CD4-positive, alpha-beta memory T cell (primary cell): ENCODE data around the gene WNT2B. TPM values are rescaled to one million over a fixed set of nuclear protein-coding genes. Genes with fewer than 3 reads are reported as not detected.
"Not testable (repeated sequence)": the region's sequence is repeated elsewhere in the genome, so short reads cannot be mapped to it uniquely, and the experiment has no call there.

Experiments used
- CTCF ChIA-PET: fragments of 350-600 bp; sonication (Branson Sonifier 250); formaldehyde crosslinking; loops from one replicate; lab custom pipeline; 2021; ENCODE audit warnings: inconsistent platforms; ENCODE audit not compliant: partially characterized antibody; lab: Charles Lee
- POLR2A ChIA-PET: fragments of 350-600 bp; sonication (Branson Sonifier 250); formaldehyde crosslinking; loops from one replicate; lab custom pipeline; 2021; ENCODE audit not compliant: partially characterized antibody; lab: Charles Lee
- DNase-seq, 5 donors: peaks; one replicate each; pipeline versions ENCODE4 v3.0.0 to v3.0.0-alpha.2; 2020 to 2022; ENCODE audit warnings: mixed read lengths in 1 of 5
- H3K27ac ChIP-seq: one replicate; pipeline ENCODE4 v1.7.0; 2013; ENCODE audit warnings: low read depth, low read length
- H3K27me3 ChIP-seq: 2 replicates; pipeline ENCODE4 v1.7.0; 2013; ENCODE audit warnings: mild to moderate bottlenecking, low read length, moderate library complexity; ENCODE audit not compliant: insufficient read depth
- H3K36me3 ChIP-seq: 2 replicates; pipeline ENCODE4 v1.7.0; 2013; ENCODE audit warnings: mild to moderate bottlenecking, low read length, moderate library complexity; ENCODE audit not compliant: insufficient read depth
- H3K4me1 ChIP-seq: 2 replicates; pipeline ENCODE4 v1.7.0; 2013; ENCODE audit warnings: mild to moderate bottlenecking, low read length, moderate library complexity; ENCODE audit not compliant: insufficient read depth
- H3K4me3 ChIP-seq, 2 donors: one replicate each; pipeline ENCODE4 v1.7.0; 2013; ENCODE audit warnings: low read length in 2 of 2, mild to moderate bottlenecking in 1 of 2
- H3K9me3 ChIP-seq, 2 donors: one replicate each; pipeline ENCODE4 v1.7.0; 2013; ENCODE audit warnings: low read length in 2 of 2, control low read depth in 1 of 2; ENCODE audit not compliant: control insufficient read depth in 1 of 2
- H3K27ac Mint-ChIP-seq, 7 donors: one replicate each; pipeline ENCODE4 v1.8.0; 2020 to 2021; ENCODE audit warnings: mixed read lengths in 7 of 7, mild to moderate bottlenecking in 6 of 7, inconsistent platforms in 3 of 7, moderate library complexity in 3 of 7
- H3K27me3 Mint-ChIP-seq, 2 donors: one replicate each; pipeline ENCODE4 v1.8.0; 2020 to 2021; ENCODE audit warnings: mixed read lengths in 2 of 2
- H3K36me3 Mint-ChIP-seq, 2 donors: one replicate each; pipeline ENCODE4 v1.8.0; 2020 to 2021; ENCODE audit warnings: mixed read lengths in 2 of 2, inconsistent platforms in 1 of 2, mild to moderate bottlenecking in 1 of 2
- H3K4me1 Mint-ChIP-seq, 4 donors: one replicate each; pipeline ENCODE4 v1.8.0; 2020 to 2021; ENCODE audit warnings: mixed read lengths in 4 of 4, mild to moderate bottlenecking in 1 of 4
- H3K4me3 Mint-ChIP-seq, 8 donors: one replicate each; pipeline ENCODE4 v1.8.0; 2020 to 2021; ENCODE audit warnings: mixed read lengths in 8 of 8, mild to moderate bottlenecking in 7 of 8, moderate library complexity in 6 of 8, inconsistent platforms in 3 of 8
- H3K9me3 Mint-ChIP-seq, 8 donors: one replicate each; pipeline ENCODE4 v1.8.0; 2020 to 2021; ENCODE audit warnings: mixed read lengths in 8 of 8, mild to moderate bottlenecking in 5 of 8, inconsistent platforms in 3 of 8, moderate library complexity in 1 of 8
- intact Hi-C: fragments of 100-400 bp; cut with micrococcal nuclease; formaldehyde crosslinking; loops from one replicate; pipeline ENCODE4 v1.15.1; 2023
- polyA plus RNA-seq, 2 donors: library from polyadenylated mRNA; unstranded; fragments of 300-500 nt; fragmentation: Illumina TruSeq; gene quantifications; one replicate each; pipeline ENCODE4 v1.2.3, GENCODE V29; 2021
- total RNA-seq, 2 experiments: library from RNA; stranded (reverse); gene quantifications; one replicate each; pipeline ENCODE4 v1.2.3, GENCODE V29; 2021

Gene WNT2B
- total and polyA plus RNA-seq, 4 experiments from 2014 or later, result 0.21 to 0.91 (median 0.46) TPM

DNA sequence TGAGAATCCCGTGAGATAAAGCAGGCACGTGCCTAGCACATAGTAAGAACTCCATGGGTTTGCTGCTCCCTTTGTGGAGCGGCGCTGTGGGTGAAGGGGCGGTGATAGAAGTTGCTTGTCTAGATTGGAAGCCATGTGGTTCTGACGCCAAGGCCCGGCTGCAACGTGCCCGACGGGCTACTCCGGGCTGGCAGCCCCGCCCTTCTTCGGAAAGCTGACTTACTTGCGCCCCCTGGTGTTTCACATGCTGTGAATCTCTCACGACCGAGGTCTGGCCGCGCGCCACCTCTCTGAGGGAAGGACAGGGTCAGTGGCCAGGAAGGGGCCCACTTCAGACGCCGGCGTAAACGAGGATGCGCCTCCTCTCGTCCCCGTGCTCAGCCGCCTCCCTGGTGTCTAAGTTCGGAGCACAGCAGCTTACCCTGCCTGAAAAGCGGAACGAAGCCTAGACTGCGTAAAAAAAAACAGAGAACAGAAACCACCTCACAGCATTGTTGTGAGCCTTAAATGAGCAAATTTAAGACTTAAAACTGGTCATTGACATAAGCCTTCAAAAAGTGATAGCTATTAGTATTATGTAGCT lies 42.6 kb upstream of the WNT2B start:
- H3K27ac ChIP-seq, result no peak overlapping the region
- peak; percentile 79 to 82 (median 80) for DNase-seq
- peak overlapping the region in 5 of 7 donors; percentile 16 to 85 (median 51) for H3K27ac Mint-ChIP-seq
- ChIA-PET POLR2A (interaction anchor here (0.8 kb wide), 1 partner anchor 76 kb away, joined by 3 read pairs; no protein-coding TSS in a partner anchor), CTCF (interaction anchor here (0.6 to 9.0 kb wide), 24 partner anchors 9 to 404 kb away, joined by 3 to 203 read pairs (median 4); partner anchors contain the start of genes MOV10 and PPM1J)
- peak overlapping the region in 1 of 2 donors; percentile 43 for H3K4me3 ChIP-seq
- H3K9me3 Mint-ChIP-seq, result no peaks in the 10 kb centered on the region
- H3K36me3 ChIP-seq, result no peaks in the 10 kb centered on the region
- no peaks in the 10 kb centered on the region for H3K36me3 Mint-ChIP-seq
- intact Hi-C loops, result loop anchor here (1.0 kb wide), 3 partner anchors 70 to 148 kb away; partner anchors contain the start of gene CTTNBP2NL
- peaks cover 10% of the 10 kb centered on the region for H3K4me1 ChIP-seq
- peaks cover 4 to 12% (median 9%) of the 10 kb centered on the region in 4 donors for H3K4me1 Mint-ChIP-seq
- no peaks in the 10 kb centered on the region for H3K9me3 ChIP-seq
- H3K27me3 Mint-ChIP-seq, result peaks cover 8 to 10% of the 10 kb centered on the region in 2 donors
- H3K4me3 Mint-ChIP-seq, result peak overlapping the region; percentile 74 to 91 (median 84)
- H3K27me3 ChIP-seq, result no peaks in the 10 kb centered on the region

- H3K27ac ChIP-seq, H3K36me3 ChIP-seq, H3K4me3 Mint-ChIP-seq, POLR2A ChIA-PET, H3K9me3 Mint-ChIP-seq, H3K27ac Mint-ChIP-seq, H3K9me3 ChIP-seq, DNase-seq, intact Hi-C loops, H3K4me1 ChIP-seq, H3K27me3 ChIP-seq, H3K36me3 Mint-ChIP-seq, H3K4me3 ChIP-seq: not testable (repeated sequence)
- CTCF ChIA-PET, result interaction anchor here (0.6 to 9.0 kb wide), 2 partner anchors 27 to 79 kb away, joined by 4 to 203 read pairs; no protein-coding TSS in a partner anchor
- Mint-ChIP-seq H3K27me3 (peaks cover 24 to 27% of the 10 kb centered on the region in 2 donors), H3K4me1 (peaks cover 4 to 12% (median 9%) of the 10 kb centered on the region in 4 donors)
Measured at GRCh38 chr1:112470324-112470723, 38.4 kb upstream of the WNT2B start.

DNA sequence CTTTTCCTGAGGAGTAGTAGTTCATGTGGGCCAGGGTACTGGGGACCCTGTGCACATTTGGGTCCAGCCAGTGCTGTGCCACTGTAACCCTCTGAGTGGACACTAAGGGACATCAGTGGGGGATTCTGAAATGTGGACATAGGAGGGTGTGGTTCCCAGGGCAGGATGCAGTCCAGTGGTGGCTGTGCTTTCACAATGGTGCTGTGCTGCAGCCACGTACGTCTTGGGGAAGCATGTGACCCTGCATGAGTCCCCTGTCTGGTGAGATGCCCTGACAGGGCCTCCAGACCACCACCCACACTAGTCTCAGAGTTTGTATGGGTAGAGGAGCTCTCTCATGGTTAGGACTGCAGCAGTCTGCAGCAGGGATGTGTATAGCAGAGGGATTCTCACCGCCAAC lies 37.8 kb upstream of the WNT2B start:
- Histone ChIP-seq H3K9me3 (no peaks in the 10 kb centered on the region), H3K4me3 (no peak overlapping the region), H3K36me3 (no peaks in the 10 kb centered on the region), H3K27me3 (no peaks in the 10 kb centered on the region), H3K4me1 (peaks cover 7% of the 10 kb centered on the region), H3K27ac (no peak overlapping the region)
- no peak for DNase-seq
- H3K27ac Mint-ChIP-seq, result no peak overlapping the region
- H3K9me3 Mint-ChIP-seq, result peaks cover 0 to 13% (median 2%) of the 10 kb centered on the region in 8 donors
- ChIA-PET CTCF (no interaction called here), POLR2A (no interaction called here)
- peaks cover 3 to 7% (median 5%) of the 10 kb centered on the region in 4 donors for H3K4me1 Mint-ChIP-seq
- intact Hi-C loops, result no loop called here
- peaks cover 24 to 29% of the 10 kb centered on the region in 2 donors for H3K27me3 Mint-ChIP-seq
- no peaks in the 10 kb centered on the region for H3K36me3 Mint-ChIP-seq
- no peak overlapping the region for H3K4me3 Mint-ChIP-seq

DNA sequence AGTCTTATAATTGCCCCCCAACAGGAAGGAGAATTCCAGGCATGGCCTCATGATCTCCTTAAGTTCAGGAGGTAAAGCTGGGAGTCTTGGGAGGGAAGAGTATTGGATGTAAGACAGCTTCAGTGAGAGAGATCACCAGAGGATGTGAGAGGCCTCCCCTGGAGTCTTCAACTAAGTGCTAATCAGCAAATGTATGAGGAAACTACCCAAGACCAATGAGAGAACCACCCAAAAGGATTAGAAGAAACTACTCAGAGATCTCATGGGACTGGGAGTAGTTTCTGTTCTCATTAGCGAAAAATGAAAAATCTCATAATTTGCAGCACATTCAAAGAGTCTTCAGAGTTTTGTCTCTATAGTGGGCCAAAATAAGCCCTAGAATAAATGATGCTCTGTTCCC lies 36.6 kb upstream of the WNT2B start:
- ChIA-PET CTCF (no interaction called here), POLR2A (no interaction called here)
- no peaks in the 10 kb centered on the region for H3K27me3 ChIP-seq
- H3K4me3 Mint-ChIP-seq, result no peak overlapping the region
- no peaks in the 10 kb centered on the region for H3K36me3 ChIP-seq
- intact Hi-C loops, result no loop called here
- peaks cover 26 to 30% of the 10 kb centered on the region in 2 donors for H3K27me3 Mint-ChIP-seq
- no peak overlapping the region for H3K27ac ChIP-seq
- DNase-seq, result no peak
- peaks cover 0 to 6% of the 10 kb centered on the region in 2 donors for H3K9me3 ChIP-seq
- peaks cover 0 to 4% of the 10 kb centered on the region in 2 donors for H3K36me3 Mint-ChIP-seq
- H3K4me1 Mint-ChIP-seq, result no peaks in the 10 kb centered on the region
- no peak overlapping the region for H3K4me3 ChIP-seq
- no peak overlapping the region for H3K27ac Mint-ChIP-seq
- H3K9me3 Mint-ChIP-seq, result peaks cover 0 to 22% (median 13%) of the 10 kb centered on the region in 8 donors
- no peaks in the 10 kb centered on the region for H3K4me1 ChIP-seq

DNA sequence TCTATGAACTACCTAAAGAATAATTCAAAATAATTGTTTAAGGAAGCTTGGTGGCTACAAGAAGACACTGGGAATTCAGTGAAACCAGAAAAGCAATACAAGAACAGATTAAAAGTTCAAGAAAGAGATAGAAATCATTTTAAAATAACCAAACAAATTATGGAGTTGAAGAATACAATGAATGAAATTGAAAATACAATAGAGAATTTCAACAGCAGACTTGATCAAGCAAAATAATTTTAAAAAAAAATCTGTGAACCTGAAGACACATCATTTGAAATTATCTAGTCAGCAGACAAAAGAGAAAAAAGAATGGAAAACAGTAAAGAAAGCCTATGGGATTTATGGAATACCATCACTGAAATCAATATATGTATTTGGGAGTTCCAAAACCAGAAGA lies 31.2 kb upstream of the WNT2B start:
- peaks cover 0 to 8% of the 10 kb centered on the region in 2 donors for H3K9me3 ChIP-seq
- H3K4me1 ChIP-seq, result no peaks in the 10 kb centered on the region
- ChIA-PET CTCF (interaction anchor here (3.5 kb wide), 1 partner anchor 11 kb away, joined by 19 read pairs; no protein-coding TSS in a partner anchor), POLR2A (no interaction called here)
- Mint-ChIP-seq H3K27ac (no peak overlapping the region), H3K4me1 (no peaks in the 10 kb centered on the region), H3K4me3 (no peak overlapping the region), H3K36me3 (peaks cover 3 to 9% of the 10 kb centered on the region in 2 donors), H3K27me3 (peaks cover 18 to 19% of the 10 kb centered on the region in 2 donors), H3K9me3 (peaks cover 0 to 51% (median 36%) of the 10 kb centered on the region in 8 donors)
- H3K27ac ChIP-seq, result no peak overlapping the region
- no peaks in the 10 kb centered on the region for H3K27me3 ChIP-seq
- DNase-seq, result no peak
- intact Hi-C loops, result no loop called here
- H3K4me3 ChIP-seq, result no peak overlapping the region
- no peaks in the 10 kb centered on the region for H3K36me3 ChIP-seq

- Mint-ChIP-seq H3K9me3 (peaks cover 0 to 51% (median 35%) of the 10 kb centered on the region in 8 donors), H3K36me3 (peaks cover 3 to 9% of the 10 kb centered on the region in 2 donors)
Measured at GRCh38 chr1:112478314-112478713, 30.5 kb upstream of the WNT2B start.

DNA sequence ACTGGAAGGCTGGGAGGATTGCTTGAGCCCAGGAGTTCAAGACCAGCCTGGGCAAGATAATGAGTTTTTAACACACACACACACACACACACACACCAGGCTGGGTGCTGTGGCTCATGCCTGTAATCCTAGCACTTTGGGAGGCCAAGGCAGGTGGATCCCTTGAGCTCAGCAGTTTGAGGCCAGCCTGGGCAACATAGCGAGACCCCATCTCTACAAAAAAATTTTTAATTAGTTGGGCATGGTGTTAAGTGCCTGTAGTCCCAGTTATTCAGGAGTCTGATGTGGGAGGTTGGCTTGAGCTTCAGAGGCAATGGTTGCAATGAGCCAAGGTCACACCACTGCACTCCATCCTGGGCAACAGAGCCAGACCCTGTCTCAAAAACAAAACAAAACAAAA lies 22.7 kb upstream of the WNT2B start:
- CTCF ChIA-PET, result interaction anchor here (0.6 to 1.4 kb wide), 3 partner anchors 16 to 23 kb away, joined by 3 read pairs; no protein-coding TSS in a partner anchor
- intact Hi-C loops, DNase-seq, H3K27me3 ChIP-seq, H3K27ac ChIP-seq, H3K4me1 ChIP-seq, H3K4me3 Mint-ChIP-seq, H3K9me3 ChIP-seq, H3K36me3 Mint-ChIP-seq, H3K4me1 Mint-ChIP-seq, POLR2A ChIA-PET, H3K36me3 ChIP-seq, H3K4me3 ChIP-seq, H3K9me3 Mint-ChIP-seq, H3K27ac Mint-ChIP-seq: not testable (repeated sequence)
- H3K27me3 Mint-ChIP-seq, result peaks cover 16% of the 10 kb centered on the region in 2 donors

More at GRCh38 chr1:112478314-112478713, 30.5 kb upstream of the WNT2B start:
- Mint-ChIP-seq H3K27ac (no peak overlapping the region), H3K4me3 (no peak overlapping the region), H3K27me3 (peaks cover 15 to 18% of the 10 kb centered on the region in 2 donors), H3K4me1 (no peaks in the 10 kb centered on the region)
- Histone ChIP-seq H3K4me3 (no peak overlapping the region), H3K9me3 (peaks cover 0 to 8% of the 10 kb centered on the region in 2 donors), H3K4me1 (no peaks in the 10 kb centered on the region), H3K36me3 (no peaks in the 10 kb centered on the region), H3K27ac (no peak overlapping the region), H3K27me3 (no peaks in the 10 kb centered on the region)
- intact Hi-C loops, result no loop called here
- ChIA-PET CTCF (interaction anchor here (3.5 kb wide), 1 partner anchor 12 kb away, joined by 19 read pairs; no protein-coding TSS in a partner anchor), POLR2A (no interaction called here)
- DNase-seq, result no peak
